Measurements from ENCODE around the gene CAPRIN1. TPM values are rescaled to one million over a fixed set of nuclear protein-coding genes. Genes with fewer than 3 reads are reported as not detected.

Gene CAPRIN1
- total and polyA plus RNA-seq, 4 donors: 65.6 to 285 (median 119) TPM

GRCh38 chr11:34150494-34151151 lies 99.1 kb downstream of the CAPRIN1 start:
- no peak for TF ChIP-seq CTCF (IDR thresholded peaks at IDR 0.05; ENCODE audit: control extremely low read depth, extremely low read depth)
- Histone ChIP-seq H3K4me3 (no peak overlapping the region), H3K36me3 (ENCODE audit: control insufficient read depth in 4 of 4, insufficient read depth in 4 of 4, low read length in 4 of 4) (peaks cover 13 to 50% (median 18%) of the 10 kb centered on the region in 4 donors), H3K9me3 (ENCODE audit: control insufficient read depth in 4 of 4, insufficient read depth in 3 of 4, low read length in 3 of 4) (peaks cover 0 to 1% (median 0%) of the 10 kb centered on the region in 4 donors), H3K9ac (ENCODE audit: insufficient read depth in 1 of 2, low read length in 2 of 2) (no peak overlapping the region), H3K4me1 (ENCODE audit: control insufficient read depth in 5 of 5, insufficient read depth in 5 of 5, low read length in 5 of 5) (peaks cover 0 to 9% (median 1%) of the 10 kb centered on the region in 5 donors), H3K27me3 (ENCODE audit: control insufficient read depth in 3 of 3, insufficient read depth in 3 of 3, low read length in 2 of 3) (no peaks in the 10 kb centered on the region), H3K27ac (ENCODE audit: low read depth in 1 of 2, low read length in 1 of 2) (no peak overlapping the region)
- ATAC-seq (ENCODE audit: insufficient read depth, low FRiP score) (no peak), DNase-seq (no peak)
- 79 to 89% methylated on average over 6 of the region's 6 CpGs for WGBS, 2 donors

Other genes with a start within 250 kb of the CAPRIN1 start
- 10 to 100 TPM; 26.6 to 35.1 TPM for gene LMO2, start 159.7 kb upstream of the CAPRIN1 start, total RNA-seq
- 10 to 100 TPM; 29.8 to 41.3 TPM for gene LMO2, start 159.7 kb upstream of the CAPRIN1 start, polyA plus RNA-seq
- gene NAT10, start 53.9 kb downstream of the CAPRIN1 start, total RNA-seq: 10 to 100 TPM; 27.1 to 41.1 TPM
- gene NAT10, start 53.9 kb downstream of the CAPRIN1 start, polyA plus RNA-seq: 10 to 100 TPM; 24.2 to 28.3 TPM